SU-DHL-6 (cell line): ENCODE data around the gene ALDH1L2.

Experiments used
- CTCF ChIP-seq: fragments of 200-600 bp; sonication (generic); IDR thresholded peaks from one replicate; pipeline ENCODE4 v1.5.1; 2017; ENCODE audit warnings: antibody characterized with exemption, mild to moderate bottlenecking, low read length, moderate library complexity; ENCODE audit not compliant: insufficient read depth, poor library complexity, severe bottlenecking
- EZH2phosphoT487 ChIP-seq: fragments of 200-600 bp; sonication (generic), shearing (Covaris generic); conservative IDR thresholded peaks from 2 replicates; pipeline ENCODE4 v1.6.1; 2018; ENCODE audit warnings: mild to moderate bottlenecking, antibody characterized with exemption, low read length, moderate library complexity, mixed read lengths

GRCh38 chr12:105040476-105040875, 43.8 kb downstream of the ALDH1L2 start:
- no peak for TF ChIP-seq CTCF
- TF ChIP-seq EZH2phosphoT487, result no peak
